HG02870 (cell line): ENCODE data around the gene SPTBN4.
"Not testable (repeated sequence)": the region's sequence is repeated elsewhere in the genome, so short reads cannot be mapped to it uniquely, and the experiment has no call there.

Experiments
- ATAC-seq: cut with Tn5 transposase; IDR thresholded peaks from one replicate; pipeline ENCODE4 v1.9.1; 2021; ENCODE audit warnings: mild to moderate bottlenecking, moderate library complexity; ENCODE audit not compliant: unreplicated experiment

SPTBN4 gene

GRCh38 chr19:40583283-40583682 is 116.5 kb downstream of the SPTBN4 start:
- ATAC-seq = no peak

DNA sequence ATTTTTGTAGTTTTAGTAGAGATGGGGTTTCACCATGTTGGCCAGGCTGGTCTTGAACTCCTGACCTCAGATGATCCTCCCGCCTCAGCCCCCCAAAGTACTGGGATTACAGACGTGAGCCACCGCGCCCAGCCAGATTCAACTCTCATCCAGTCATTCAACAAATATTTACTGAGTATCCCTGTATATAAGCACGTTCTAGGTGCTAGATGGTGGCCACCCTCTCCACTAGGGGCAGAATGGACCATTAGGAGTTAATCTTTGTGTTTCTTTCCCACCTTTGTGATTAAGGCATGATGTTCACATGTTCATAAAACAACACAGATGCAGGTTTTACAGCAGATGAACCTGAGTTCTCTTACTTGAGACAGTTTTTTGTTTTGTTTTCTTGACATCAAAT is 117.2 kb downstream of the SPTBN4 start:
- no peak for ATAC-seq

DNA sequence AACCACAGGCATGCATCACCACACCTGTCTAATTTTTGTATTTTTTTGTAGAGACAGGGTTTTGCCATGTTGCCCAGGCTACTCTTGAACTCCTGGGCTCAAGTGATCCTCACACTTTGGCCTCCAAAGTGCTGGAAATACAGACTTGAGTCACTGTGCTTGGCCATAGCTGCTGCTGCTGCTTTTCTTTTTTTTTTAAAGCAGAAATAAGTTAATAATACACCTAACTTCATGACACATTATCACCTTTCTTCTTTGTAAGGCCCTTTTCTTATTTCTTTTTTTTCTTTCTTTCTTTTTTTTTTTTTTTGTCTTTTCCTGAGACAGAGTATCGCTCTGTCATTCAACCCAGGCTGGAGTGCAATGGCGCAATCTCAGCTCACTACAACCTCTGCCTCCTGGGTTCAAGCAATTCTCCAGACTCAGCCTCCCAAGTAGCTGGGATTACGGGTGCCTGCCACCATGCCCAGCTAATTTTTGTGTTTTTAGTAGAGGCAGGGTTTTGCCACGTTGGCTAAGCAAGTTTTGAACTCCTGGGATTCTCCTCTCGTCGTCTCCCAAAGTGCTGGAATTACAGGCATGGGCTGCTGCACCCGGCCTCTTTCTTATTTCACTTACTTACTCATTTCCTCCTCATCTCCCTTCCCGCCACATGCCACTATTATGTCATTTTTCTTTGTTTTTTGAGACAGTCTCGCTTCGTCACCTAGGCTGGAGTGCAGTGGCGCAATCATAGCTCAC is 118.6 kb downstream of the SPTBN4 start:
- ATAC-seq = no peak

DNA sequence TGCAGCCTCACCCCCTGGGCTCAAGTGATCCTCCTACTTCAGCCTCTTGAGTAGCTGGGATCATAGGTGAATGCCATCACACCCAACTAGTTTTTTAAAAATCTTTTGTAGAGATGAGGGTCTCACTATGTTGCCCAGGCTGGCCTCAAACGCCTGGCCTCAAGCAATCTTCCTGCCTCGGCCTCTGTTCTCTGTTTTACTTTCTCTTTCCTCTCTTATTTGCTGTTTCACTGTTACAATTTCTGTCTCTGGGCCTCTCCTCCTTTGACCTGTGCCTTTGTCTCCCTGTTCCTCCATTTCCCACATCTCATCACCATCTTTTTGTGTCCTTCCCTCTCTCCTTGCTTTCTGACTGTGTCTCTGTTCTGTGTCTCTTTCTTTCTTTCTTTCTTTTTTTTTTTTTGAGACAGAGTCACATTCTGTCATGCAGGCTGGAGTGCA is 119.2 kb downstream of the SPTBN4 start:
- no peak for ATAC-seq

DNA sequence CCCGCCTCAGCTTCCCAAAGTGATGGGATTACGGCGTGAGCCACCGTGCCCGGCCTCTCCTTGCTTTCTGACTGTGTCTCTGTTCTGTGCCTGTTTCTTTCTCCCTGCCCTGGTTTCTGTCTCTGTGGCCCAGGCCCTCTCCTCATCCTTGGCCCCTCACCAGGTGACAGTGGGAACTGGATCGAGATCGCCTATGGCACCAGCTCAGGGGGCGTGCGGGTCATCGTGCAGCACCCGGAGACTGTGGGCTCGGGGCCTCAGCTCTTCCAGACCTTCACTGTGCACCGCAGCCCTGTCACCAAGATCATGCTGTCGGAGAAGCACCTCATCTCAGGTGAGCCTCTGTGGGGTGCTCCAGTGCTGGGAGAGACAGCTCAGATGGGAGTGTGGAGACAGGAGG is 119.8 kb downstream of the SPTBN4 start:
- no peak for ATAC-seq

- ATAC-seq = no peak
Measured at GRCh38 chr19:40588110-40588854, 121.5 kb downstream of the SPTBN4 start.

GRCh38 chr19:40588926-40589569 is 122.2 kb downstream of the SPTBN4 start:
- ATAC-seq = no peak

GRCh38 chr19:40589591-40590429 is 123.0 kb downstream of the SPTBN4 start:
- no peak for ATAC-seq

DNA sequence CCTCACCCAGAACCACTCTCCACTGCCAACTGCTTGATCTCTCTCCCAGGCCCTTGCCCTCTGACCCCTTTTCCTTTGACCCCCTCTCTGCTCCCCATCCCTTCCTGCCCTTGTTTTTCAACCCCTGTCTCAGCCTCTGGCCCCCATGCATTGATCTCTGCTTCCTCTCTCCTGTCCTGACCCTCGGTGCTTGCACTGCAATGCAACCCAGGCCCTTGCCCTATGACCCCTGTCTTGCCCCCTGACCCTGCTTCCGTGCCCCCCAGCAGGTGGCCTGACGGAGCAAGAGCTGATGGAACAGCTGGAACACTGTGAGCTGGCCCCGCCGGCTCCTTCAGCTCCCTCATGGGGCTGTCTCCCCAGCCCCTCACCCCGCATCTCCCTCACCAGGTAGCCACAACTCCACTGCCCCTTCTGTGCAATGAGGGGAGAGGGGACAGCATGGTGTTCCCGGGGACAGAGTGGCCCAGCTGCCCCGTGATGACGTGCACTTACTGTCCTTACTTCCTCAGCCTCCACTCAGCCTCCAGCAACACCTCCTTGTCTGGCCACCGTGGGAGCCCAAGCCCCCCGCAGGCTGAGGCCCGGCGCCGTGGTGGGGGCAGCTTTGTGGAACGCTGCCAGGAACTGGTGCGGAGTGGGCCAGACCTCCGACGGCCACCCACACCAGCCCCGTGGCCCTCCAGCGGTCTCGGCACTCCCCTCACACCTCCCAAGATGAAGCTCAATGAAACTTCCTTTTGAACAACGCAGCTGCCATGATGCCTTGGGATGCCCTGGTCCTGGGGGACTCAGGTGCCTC is 123.9 kb downstream of the SPTBN4 start:
- ATAC-seq = no peak

DNA sequence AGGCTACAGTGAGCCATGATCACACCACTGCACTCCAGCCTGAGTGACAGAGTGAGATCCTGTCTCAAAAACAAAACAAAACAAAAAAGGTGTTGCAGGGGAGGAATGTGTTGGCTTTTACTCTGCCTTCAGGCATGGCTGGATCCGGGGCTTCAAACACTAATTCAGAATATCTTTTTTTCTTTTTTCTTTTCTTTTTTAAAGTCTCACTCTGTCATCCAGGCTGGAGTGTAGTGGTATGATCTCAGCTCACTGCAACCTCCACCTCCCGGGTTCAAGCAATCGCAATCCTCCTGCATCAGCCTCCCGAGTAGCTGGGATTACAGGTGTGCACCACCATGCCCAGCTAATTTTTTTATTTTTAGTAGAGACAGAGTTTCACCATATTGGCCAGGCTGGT is 124.9 kb downstream of the SPTBN4 start:
- not testable (repeated sequence) for ATAC-seq

GRCh38 chr19:40592170-40592569 is 125.4 kb downstream of the SPTBN4 start:
- ATAC-seq = no peak

DNA sequence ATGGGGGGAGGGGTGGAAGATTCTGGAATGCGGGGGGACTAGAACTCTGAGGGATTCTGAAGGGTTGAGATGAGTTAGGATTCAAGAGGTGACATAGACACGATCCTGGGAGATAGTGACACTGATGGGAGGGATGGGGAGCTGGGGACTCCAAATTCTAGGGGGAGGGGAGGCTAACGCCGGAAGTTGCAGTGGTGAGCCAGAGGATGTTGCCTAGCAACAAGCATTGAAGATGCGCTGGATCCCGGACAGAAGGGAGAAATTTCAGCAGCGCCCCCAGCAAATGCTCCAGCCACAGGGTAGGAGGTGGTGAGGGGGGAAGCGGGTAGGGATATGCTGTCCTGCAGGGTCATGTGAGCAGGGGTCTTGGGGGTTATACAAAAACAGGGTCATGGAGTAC is 127.5 kb downstream of the SPTBN4 start:
- ATAC-seq = no peak

DNA sequence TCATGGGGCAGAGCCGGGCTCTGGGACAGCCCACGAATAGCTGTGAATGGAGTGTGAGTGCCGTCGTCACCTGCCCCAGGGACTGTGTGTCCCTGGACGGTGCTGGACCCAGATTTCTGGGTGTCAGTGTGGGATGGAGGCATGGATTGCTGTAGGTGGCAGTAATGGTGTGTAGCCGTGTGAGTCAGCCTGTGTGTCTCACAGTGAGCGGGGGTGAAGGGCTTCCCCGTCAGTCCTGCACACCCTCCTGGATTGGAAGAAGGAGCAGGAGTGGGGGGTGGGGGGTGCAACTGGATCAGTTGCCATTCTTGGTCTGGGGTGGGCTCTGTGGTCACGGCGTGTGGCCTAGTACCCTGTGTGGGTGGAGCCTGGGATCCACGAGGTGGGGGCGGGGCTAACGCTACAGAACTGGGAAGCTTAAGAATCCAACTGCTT is 127.9 kb downstream of the SPTBN4 start:
- ATAC-seq = no peak

GRCh38 chr19:40596608-40597328 is 130.0 kb downstream of the SPTBN4 start:
- no peak for ATAC-seq

DNA sequence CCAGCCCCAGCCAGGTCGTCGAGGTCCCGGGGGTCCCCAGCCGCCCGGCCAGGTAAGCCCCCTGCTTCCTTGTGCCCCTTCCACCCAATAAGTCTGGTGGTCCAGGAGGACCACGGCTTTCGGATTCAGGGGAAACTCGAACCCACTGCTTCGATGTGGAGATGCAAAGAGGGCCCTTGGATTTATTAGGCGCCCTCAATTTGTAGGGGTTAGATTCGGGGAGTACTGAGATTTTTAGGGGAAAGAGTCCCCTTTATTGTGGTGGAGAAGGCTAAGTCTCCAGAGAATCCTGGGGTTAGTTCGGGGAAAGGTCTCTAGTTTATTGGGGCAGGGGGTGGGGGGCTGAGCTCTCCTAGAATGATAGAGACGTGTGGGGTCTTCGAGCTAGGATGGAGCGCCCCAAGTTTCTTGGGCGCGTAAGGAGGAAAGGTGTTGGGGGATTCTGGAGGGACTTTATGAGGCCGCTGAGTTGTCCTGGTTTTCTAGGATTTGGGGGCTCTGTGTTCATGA is 130.6 kb downstream of the SPTBN4 start:
- no peak for ATAC-seq

GRCh38 chr19:40598121-40598917 is 131.5 kb downstream of the SPTBN4 start:
- no peak for ATAC-seq

DNA sequence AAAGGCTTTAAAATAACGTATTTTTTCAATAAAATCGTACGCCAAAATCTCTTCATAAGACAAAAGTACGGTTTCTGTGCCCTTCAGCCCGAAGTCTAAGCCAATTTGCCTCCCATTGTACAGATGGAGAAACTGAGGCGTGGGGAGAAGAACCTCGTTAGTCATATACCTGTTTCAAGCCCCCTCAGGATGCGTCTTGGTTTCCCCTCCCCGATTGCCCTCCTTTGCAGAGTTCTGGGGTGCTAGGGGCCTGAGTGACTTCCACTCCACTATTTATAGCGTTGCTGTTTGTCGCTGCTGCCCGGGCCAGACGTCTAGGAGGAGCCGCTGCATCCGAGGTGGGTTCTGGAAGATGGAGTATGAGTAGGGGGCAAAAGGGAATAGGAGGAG is 132.1 kb downstream of the SPTBN4 start:
- ATAC-seq = no peak

- no peak for ATAC-seq
Measured at GRCh38 chr19:40599331-40599901, 132.6 kb downstream of the SPTBN4 start.
